Keratinocyte (primary cell): ENCODE data around the gene PARP11. TPM values are rescaled to one million over a fixed set of nuclear protein-coding genes. Genes with fewer than 3 reads are reported as not detected.

ENCODE experiments used
- DNase-seq: peaks from one replicate; pipeline ENCODE4 v3.0.0-alpha.2; 2011; ENCODE audit warnings: low read depth, missing footprints, low spot score
- FAIRE-seq: peaks from 2 replicates; lab custom pipeline; 2011; peaks lifted over from hg19 to GRCh38; lab: Jason Lieb, UNC
- H2AFZ ChIP-seq: 2 replicates; pipeline ENCODE4 v1.6.0; 2012; ENCODE audit warnings: low read length, control low read depth, inconsistent platforms; ENCODE audit not compliant: control insufficient read depth
- H3K27ac ChIP-seq: 2 replicates; pipeline ENCODE4 v1.5.1; 2011; ENCODE audit warnings: low read length; ENCODE audit not compliant: control insufficient read depth, insufficient read depth
- H3K27me3 ChIP-seq: 3 replicates; pipeline ENCODE4 v1.6.0; 2011; ENCODE audit warnings: low read length; ENCODE audit not compliant: control insufficient read depth, insufficient read depth; ENCODE audit errors: extremely low read depth
- H3K36me3 ChIP-seq, 2 experiments: 2 replicates in 1 of 2; 3 replicates in 1 of 2; pipeline ENCODE4 v1.5.1; 2011; ENCODE audit warnings: low read length in 2 of 2, mild to moderate bottlenecking in 1 of 2; ENCODE audit not compliant: control insufficient read depth in 2 of 2, insufficient read depth in 2 of 2; ENCODE audit errors: extremely low read depth in 1 of 2
- H3K4me1 ChIP-seq: 3 replicates; pipeline ENCODE4 v1.5.1; 2011; ENCODE audit warnings: low read length; ENCODE audit not compliant: control insufficient read depth, insufficient read depth; ENCODE audit errors: extremely low read depth
- H3K4me2 ChIP-seq: 3 replicates; pipeline ENCODE4 v1.6.0; 2011; ENCODE audit warnings: low read depth, low read length; ENCODE audit not compliant: control insufficient read depth, insufficient read depth; ENCODE audit errors: extremely low read depth
- H3K4me3 ChIP-seq, 3 experiments: fragments of 200-600 bp in 1 of 3; sonication (generic) in 1 of 3; 2 replicates in 2 of 3; 3 replicates in 1 of 3; pipeline ENCODE4 v1.5.1; 2011 to 2016; ENCODE audit warnings: low read length in 3 of 3, mild to moderate bottlenecking in 3 of 3, control low read depth in 2 of 3, inconsistent platforms in 1 of 3, low read depth in 1 of 3, mixed read lengths in 1 of 3, mixed run types in 1 of 3, moderate library complexity in 1 of 3; ENCODE audit not compliant: control insufficient read depth in 2 of 3, insufficient read depth in 2 of 3; ENCODE audit errors: extremely low read depth in 1 of 3
- H3K79me2 ChIP-seq: 2 replicates; pipeline ENCODE4 v1.6.0; 2012; ENCODE audit warnings: low read length; ENCODE audit not compliant: control insufficient read depth, insufficient read depth
- H3K9ac ChIP-seq: 3 replicates; pipeline ENCODE4 v1.6.0; 2011; ENCODE audit warnings: low read length; ENCODE audit not compliant: control insufficient read depth, insufficient read depth; ENCODE audit errors: extremely low read depth
- H3K9me1 ChIP-seq: 3 replicates; pipeline ENCODE4 v1.6.0; 2011; ENCODE audit warnings: low read length; ENCODE audit not compliant: control insufficient read depth, insufficient read depth; ENCODE audit errors: extremely low read depth
- H3K9me3 ChIP-seq: 2 replicates; pipeline ENCODE4 v1.5.1; 2012; ENCODE audit warnings: low read depth, low read length; ENCODE audit not compliant: control insufficient read depth
- H4K20me1 ChIP-seq: 3 replicates; pipeline ENCODE4 v1.6.0; 2011; ENCODE audit warnings: low read length; ENCODE audit not compliant: control insufficient read depth, insufficient read depth; ENCODE audit errors: extremely low read depth
- EZH2 ChIP-seq: IDR thresholded peaks from one replicate; pipeline ENCODE4 v1.6.1; 2012; ENCODE audit warnings: inconsistent platforms, mild to moderate bottlenecking, low read length, moderate library complexity
- dilution Hi-C: fragments of 300-500 bp; cut with MboI; formaldehyde crosslinking; loops from one replicate; pipeline ENCODE4 v1.7.0; 2020; ENCODE audit warnings: low sequenced_read_pairs; ENCODE audit not compliant: extremely low pct_ligation_motif_present
- polyA plus RNA-seq, 5 experiments: library from polyadenylated mRNA; depleted of rRNA in 3 of 5; stranded (reverse) in 3 of 5; stranded (forward) in 1 of 5; unstranded in 1 of 5; fragments of >200 nt; gene quantifications; 1 replicate in 1 of 5; 2 replicates in 3 of 5; 3 replicates in 1 of 5; pipeline versions ENCODE4 v1.2.1 to v1.2.3, GENCODE V29; 2011 to 2012; ENCODE audit warnings: missing spikeins in 2 of 5, low read depth in 1 of 5, low replicate concordance in 1 of 5
- TF ChIP-seq, protein P1 (sequence below), 3 experiments: IDR thresholded peaks in 1 of 3; conservative IDR thresholded peaks in 1 of 3; optimal IDR thresholded peaks in 1 of 3; 2 replicates in 2 of 3; 3 replicates in 1 of 3; pipeline versions ENCODE3 to v1.5.1; 2011; ENCODE audit warnings: low read length in 3 of 3, mild to moderate bottlenecking in 3 of 3, moderate library complexity in 2 of 3, control low read depth in 1 of 3, inconsistent platforms in 1 of 3; ENCODE audit not compliant: insufficient read depth in 2 of 3; ENCODE audit errors: extremely low read depth in 1 of 3

Gene PARP11
- polyA plus RNA-seq, 1 donor (not counting 4 experiments of a cell fraction or from before 2014, with no cell fraction given): 5.4 TPM

DNA sequence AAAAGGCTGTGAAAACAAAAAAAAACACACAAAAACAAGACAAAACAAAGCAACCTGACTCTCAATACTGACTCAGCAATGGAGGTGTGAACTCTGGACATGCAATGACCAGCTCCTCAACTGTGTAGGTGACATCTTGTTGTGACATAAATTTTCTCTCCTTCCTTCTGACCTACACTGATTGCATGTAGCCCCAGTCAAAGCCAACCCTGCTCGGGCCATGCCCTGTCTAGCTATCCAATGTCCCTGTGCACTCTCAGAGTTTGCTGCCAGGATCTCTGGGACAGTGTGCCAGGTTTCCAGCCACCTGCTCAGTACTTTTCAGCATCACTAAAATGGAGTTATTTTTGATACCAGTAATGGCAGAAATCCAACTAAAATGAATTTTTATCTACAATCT is 101.3 kb downstream of the PARP11 start:
- no peak overlapping the region for H3K4me2 ChIP-seq
- no peak overlapping the region for H3K27ac ChIP-seq
- no peaks in the 10 kb centered on the region for H3K36me3 ChIP-seq
- DNase-seq: no peak
- H3K4me3 ChIP-seq: no peak overlapping the region
- no peak for FAIRE-seq
- peaks cover 10% of the 10 kb centered on the region for H3K4me1 ChIP-seq
- no peaks in the 10 kb centered on the region for H3K9me3 ChIP-seq
- dilution Hi-C loops: no loop called here
- H3K79me2 ChIP-seq: no peaks in the 10 kb centered on the region
- H2AFZ ChIP-seq: no peak overlapping the region
- no peak overlapping the region for H3K9ac ChIP-seq
- H4K20me1 ChIP-seq: no peaks in the 10 kb centered on the region
- peaks cover 4% of the 10 kb centered on the region for H3K27me3 ChIP-seq
- no peaks in the 10 kb centered on the region for H3K9me1 ChIP-seq
- no peak for TF ChIP-seq EZH2
- TF ChIP-seq, protein P1, sequence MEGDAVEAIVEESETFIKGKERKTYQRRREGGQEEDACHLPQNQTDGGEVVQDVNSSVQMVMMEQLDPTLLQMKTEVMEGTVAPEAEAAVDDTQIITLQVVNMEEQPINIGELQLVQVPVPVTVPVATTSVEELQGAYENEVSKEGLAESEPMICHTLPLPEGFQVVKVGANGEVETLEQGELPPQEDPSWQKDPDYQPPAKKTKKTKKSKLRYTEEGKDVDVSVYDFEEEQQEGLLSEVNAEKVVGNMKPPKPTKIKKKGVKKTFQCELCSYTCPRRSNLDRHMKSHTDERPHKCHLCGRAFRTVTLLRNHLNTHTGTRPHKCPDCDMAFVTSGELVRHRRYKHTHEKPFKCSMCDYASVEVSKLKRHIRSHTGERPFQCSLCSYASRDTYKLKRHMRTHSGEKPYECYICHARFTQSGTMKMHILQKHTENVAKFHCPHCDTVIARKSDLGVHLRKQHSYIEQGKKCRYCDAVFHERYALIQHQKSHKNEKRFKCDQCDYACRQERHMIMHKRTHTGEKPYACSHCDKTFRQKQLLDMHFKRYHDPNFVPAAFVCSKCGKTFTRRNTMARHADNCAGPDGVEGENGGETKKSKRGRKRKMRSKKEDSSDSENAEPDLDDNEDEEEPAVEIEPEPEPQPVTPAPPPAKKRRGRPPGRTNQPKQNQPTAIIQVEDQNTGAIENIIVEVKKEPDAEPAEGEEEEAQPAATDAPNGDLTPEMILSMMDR (optimal IDR thresholded peaks at IDR 0.05 in 1 of 3, IDR thresholded peaks at IDR 0.05 in 1 of 3, conservative IDR thresholded peaks at IDR 0.05 in 1 of 3; ENCODE audit: extremely low read depth in 1 of 3, insufficient read depth in 2 of 3, low read length in 3 of 3): no peak

DNA sequence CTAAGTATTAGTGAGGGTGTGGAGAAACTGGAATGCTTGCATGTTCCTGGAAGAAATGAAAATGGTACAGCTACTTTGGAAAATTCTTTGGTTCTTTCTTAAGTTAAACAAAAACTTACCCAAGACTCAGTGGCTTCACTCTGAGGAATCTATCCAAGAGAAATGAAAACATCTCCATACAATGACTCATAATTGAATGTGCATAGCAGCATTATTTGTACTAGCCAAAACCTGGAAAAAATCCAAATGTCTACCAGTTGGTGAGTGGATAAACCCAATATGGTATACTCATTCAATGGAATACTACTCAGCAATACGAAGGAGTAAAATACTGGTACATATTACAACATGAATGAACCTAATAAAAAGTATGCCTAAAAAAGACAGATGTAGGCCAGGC is 102.3 kb downstream of the PARP11 start:
- Histone ChIP-seq H3K9ac (no peak overlapping the region), H3K4me3 (no peak overlapping the region), H3K36me3 (no peaks in the 10 kb centered on the region), H3K9me1 (no peaks in the 10 kb centered on the region), H3K4me1 (peaks cover 10% of the 10 kb centered on the region), H4K20me1 (no peaks in the 10 kb centered on the region), H2AFZ (no peak overlapping the region), H3K4me2 (no peak overlapping the region), H3K9me3 (no peaks in the 10 kb centered on the region), H3K79me2 (no peaks in the 10 kb centered on the region), H3K27ac (no peak overlapping the region), H3K27me3 (peaks cover 4% of the 10 kb centered on the region)
- DNase-seq (peak; percentile 49), FAIRE-seq (no peak)
- dilution Hi-C loops: no loop called here
- no peak for TF ChIP-seq EZH2
- TF ChIP-seq, protein P1 (optimal IDR thresholded peaks at IDR 0.05 in 1 of 3, IDR thresholded peaks at IDR 0.05 in 1 of 3, conservative IDR thresholded peaks at IDR 0.05 in 1 of 3; ENCODE audit: extremely low read depth in 1 of 3, insufficient read depth in 2 of 3, low read length in 3 of 3): no peak
